GM19395 (cell line): ENCODE results near the gene NFATC2IP.

Experiments
- ATAC-seq: cut with Tn5 transposase; IDR thresholded peaks from one replicate; pipeline ENCODE4 v1.9.1; 2021; ENCODE audit warnings: mild to moderate bottlenecking, moderate library complexity; ENCODE audit not compliant: unreplicated experiment

Gene NFATC2IP

DNA sequence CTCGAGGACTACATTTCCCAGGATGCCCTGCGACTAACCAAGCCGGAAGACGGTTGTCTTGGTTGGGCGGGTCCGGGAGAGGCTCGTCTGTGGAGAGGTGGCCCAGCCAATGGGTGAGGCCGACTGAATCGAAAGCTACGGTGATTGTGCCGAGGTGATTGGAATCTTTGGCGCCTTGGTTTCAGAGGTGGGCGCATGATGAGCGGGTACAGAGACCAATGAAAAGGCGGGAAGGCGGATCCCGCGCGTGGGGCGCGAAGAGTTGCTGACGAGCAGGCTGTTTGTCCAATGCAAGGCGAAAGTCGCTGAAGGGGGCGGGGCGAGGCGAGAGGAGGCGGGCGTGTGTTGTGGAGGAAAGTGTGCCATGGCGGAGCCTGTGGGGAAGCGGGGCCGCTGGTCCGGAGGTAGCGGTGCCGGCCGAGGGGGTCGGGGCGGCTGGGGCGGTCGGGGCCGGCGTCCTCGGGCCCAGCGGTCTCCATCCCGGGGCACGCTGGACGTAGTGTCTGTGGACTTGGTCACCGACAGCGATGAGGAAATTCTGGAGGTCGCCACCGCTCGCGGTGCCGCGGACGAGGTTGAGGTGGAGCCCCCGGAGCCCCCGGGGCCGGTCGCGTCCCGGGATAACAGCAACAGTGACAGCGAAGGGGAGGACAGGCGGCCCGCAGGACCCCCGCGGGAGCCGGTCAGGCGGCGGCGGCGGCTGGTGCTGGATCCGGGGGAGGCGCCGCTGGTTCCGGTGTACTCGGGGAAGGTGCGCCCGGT, at the start of gene NFATC2IP:
NFATC2IP (plus strand) TSS at position 290 of the 762 bp plus-strand sequence; CDS start at position 365, 75 bp downstream.
- peak; percentile 97 for ATAC-seq

DNA sequence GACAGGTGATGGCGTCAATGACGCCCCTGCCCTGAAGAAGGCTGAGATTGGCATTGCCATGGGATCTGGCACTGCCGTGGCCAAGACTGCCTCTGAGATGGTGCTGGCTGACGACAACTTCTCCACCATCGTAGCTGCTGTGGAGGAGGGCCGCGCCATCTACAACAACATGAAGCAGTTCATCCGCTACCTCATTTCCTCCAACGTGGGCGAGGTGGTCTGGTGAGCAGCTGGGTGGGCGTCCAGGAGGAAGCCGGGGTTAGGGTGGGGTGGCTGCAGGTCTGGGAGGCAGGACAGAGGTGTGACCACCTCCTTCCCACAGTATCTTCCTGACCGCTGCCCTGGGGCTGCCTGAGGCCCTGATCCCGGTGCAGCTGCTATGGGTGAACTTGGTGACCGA, 48.9 kb upstream of the NFATC2IP start:
- no peak for ATAC-seq

DNA sequence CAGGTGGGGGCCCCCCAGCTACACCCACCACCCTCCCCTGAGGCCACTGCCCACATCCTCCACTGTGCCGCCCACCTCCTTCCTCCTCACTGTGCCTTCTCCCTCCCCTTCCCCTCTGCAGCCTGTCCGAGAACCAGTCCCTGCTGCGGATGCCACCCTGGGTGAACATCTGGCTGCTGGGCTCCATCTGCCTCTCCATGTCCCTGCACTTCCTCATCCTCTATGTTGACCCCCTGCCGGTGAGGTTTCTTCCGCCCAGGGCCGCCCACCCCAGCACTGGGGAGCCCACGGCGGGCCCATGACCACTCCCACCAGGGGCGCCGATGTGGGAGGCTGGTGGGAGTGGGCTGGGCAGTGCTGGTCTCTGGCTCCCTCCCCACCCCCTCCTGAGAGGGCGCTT, 47.8 kb upstream of the NFATC2IP start:
- ATAC-seq = no peak

DNA sequence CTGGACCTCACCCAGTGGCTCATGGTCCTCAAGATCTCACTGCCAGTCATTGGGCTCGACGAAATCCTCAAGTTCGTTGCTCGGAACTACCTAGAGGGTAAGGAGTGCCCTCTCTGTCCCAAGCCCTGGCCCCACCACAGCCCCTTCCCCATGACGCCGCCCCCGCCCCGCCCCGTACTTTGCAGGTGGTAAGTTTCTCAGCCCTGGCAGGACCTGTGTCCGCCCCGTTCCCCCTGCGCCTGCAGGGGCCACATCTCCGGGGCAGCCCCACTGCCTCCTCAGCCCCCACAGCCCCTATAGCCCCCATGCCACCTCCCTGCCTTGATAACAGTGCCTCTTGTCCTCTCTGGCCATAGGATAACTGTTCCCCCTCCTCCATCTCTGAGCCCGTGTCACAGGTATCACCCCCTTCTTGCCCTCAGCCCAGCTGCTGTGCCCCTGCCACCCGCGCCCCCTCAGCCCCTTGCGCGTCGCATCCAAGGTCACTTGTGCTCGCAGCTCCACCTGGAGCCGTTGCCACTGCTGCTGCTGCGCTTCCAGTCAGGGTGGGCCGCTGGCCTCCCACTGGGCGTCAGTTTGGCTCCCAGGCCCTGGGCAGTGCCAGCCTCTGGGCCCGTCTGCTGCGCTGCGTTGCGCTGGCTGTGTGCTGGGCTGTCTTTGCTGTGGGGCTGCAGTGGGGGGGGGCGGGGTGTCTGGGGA, 47.2 kb upstream of the NFATC2IP start:
- ATAC-seq = no peak

DNA sequence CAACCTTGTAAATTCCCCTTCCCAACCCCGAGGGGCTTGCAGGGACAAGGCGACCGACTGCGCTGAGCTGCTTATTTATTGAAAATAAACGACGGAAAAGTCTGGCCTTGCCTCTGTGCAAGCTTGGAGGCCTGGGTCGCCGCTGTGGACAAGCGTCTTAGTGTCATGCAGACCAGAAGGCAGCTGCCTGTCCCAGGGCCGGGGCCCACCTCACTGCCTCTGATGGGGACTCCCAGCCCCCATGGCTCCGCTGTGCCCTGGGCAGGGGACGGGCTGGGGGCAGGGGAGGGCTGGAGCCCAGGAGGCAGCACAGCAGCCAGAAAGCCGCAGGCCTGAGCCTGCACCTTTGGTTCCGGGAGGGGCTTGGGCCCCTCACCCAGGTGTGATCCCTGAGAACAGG, 46.4 kb upstream of the NFATC2IP start:
- no peak for ATAC-seq

DNA sequence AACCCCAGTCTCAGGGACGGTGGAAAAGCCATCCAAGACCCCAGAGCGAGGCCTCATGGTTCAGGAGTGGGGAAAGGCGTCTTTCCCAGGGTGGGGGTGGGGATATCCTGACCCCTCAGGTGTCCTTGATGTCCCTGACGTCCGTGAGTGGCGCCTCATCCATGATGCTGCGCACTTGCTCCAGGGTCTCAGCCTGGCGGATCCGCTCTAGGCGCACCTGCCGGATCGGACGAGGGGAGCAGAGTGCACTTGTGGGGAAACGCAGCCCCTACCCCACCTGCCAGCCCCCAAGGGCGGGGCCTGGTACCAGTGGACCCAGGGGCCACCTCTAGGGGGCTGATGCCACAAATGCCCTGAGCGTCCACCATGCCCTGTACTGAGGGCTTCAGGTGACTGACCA, 45.9 kb upstream of the NFATC2IP start:
- ATAC-seq = no peak

DNA sequence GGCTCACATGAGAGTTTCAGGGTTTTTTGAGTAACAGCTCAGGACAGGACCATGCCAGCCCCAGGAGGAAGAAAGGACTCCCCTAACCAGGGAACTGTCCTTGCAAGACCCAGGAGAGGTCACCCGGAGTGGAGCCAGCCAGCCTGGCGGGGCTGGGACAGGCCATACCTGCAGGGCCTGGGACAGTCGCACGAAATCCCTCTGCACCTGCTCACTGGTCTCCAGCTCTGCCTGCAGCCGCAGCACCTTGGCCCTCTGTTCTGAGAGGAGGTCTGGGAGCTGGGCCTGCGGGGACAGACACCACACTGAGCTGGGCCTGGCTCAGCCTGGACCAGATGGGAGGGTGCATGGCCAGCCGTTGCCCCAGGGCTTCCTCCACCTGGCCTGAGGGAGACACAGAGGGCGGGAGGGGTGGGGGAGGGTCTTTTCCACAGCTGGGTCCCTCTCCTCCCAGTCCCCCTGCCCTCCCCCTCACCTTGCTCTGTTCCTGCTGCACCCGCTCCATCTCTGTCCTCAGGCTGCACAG, 45.4 kb upstream of the NFATC2IP start:
- no peak for ATAC-seq

DNA sequence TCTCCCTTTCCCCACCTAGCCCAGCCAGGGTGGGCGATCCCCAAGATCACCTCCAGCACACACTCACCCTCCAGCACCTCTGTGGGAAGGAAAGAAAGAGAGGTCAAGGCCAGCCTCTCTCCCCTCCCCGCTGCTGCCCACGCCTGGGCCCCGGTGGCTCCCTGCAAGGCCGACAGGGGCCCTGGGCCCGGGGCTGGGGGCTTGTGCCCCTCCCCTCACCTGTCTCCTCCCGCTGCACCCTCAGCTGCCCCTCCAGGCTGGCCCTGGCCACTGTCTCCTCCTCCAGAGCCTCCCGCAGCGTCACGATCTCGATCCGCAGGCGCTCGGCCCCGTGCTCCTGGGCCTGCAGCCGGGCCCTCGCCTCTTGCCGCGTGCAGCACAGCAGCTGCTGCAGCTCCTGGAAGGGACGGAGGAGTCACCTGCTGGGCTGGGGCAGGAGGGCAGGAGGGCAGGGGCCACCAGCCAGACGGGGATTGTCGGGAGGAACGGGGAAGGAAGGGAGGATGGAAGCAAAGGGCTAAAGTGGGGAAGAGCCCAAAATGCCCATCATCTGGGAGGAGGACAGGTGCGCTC, 44.9 kb upstream of the NFATC2IP start:
- no peak for ATAC-seq

DNA sequence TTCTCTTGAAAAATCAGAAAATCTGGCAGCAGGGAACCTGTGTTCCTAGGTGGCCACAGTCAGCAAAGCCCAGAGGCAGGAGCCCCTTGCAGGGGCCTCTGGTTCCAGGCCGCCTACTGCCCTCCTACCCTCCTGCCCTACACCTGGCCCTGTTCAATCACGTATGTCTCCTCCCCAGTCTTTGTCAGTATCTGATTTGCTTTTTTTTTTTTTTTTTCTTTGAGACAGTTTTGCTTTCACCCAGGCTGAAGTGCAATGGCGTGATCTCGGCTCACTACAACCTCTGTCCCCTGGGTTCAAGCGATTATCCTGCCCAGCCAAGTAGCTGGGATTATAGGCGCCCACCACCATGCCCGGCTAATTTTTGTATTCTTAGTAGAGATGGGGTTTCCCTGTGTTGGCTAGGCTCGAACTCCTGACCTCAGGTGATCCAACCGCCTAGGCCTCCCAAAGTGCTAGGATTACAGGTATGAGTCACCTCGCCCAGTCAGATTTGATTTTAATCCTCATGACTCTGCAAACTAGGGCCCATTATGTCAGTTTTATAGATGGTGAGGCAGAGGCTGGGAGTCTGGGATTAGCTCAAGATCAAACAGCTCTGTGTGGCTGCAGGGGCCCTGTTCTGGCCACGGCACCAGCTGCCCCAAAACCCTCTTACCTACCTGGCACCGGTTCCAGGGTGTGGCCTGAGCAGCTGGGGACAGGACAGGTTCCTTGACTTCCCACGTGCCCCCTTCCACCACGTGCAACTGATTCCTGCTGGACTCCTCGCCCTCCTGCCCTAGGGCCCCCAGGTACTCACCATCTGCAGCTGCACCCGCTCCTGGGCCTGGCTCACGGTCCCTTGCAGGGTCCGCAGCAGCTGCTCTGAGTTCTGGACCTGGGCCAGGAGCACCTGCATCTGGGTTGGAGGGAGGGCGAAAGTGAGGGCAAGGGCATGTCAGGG, 40.4 kb upstream of the NFATC2IP start:
- ATAC-seq = no peak

DNA sequence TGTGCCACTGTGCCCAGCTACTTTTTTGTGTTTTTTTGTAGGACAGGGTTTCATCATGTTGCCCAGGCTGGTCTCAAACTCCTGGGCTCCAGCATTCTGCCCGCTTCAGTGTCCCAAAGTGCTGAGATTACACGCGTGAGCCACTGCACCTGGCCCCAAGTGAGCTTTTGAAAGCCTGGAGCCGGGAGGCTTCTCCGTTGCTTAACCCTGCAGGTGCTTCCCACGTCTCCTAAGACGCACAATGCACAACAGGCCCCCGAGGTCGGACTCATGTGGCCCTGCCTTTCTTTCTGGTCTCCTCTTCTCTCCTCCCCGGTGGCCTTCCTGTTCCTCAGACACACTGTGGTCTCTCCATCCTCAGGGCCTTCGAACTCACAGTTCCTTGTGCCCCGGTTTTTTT, 38.2 kb upstream of the NFATC2IP start:
- no peak for ATAC-seq

DNA sequence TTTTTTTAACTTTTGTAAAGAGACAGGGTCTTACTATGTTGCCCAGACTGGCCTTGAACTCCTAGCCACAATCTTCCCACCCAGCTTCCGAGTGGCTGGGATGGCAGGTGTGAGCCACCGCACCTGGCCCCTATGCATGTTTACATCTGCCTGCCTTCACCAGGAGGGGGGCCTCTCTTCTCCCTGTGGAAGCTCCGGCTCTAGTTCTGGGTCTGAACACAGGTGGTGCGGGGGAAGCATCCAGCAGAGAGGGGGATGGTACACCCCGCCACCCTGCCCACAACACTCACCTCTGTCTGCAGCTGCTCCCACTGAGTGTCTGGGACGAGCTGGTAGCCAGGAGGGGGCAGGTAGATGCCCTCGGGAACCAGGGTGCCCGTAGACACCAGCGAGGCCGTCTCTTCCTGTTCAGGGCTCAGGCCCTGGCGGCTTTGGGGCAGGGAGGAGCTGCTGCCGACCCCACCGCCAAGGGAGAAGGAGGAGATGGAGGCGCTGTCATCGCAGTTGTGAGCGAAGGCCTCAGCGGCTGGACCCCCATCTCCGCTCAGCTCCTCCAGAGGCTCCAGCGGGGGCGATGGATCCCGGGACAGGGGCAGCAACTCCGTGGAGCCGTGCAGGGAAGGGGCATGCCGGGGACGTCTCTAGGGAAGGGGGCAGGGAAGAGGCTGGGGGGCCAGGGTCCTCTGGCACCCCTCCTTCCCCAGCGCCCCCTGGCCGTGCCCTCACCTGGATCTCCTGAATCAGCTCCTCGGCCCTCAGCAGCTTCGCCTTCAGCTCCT, 36.6 kb upstream of the NFATC2IP start:
- no peak for ATAC-seq

DNA sequence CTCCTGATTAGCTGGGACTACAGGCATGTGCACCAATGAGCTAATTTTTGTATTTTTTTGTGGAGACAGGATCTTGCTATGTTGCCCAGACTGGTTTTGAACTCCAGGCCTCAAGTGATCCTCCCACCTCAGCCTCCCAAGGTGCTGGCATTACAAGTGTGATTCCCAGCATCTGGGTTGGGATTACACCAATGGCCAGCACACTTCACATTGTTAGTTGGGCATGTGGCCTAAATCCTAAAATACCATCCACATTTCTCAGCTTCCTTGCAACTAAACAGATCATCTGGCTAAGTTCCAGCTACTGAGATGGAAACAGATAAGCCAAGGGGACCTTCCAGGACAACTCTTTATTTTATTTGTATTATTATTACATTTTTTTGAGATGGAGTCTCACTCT, 35.6 kb upstream of the NFATC2IP start:
- no peak for ATAC-seq

DNA sequence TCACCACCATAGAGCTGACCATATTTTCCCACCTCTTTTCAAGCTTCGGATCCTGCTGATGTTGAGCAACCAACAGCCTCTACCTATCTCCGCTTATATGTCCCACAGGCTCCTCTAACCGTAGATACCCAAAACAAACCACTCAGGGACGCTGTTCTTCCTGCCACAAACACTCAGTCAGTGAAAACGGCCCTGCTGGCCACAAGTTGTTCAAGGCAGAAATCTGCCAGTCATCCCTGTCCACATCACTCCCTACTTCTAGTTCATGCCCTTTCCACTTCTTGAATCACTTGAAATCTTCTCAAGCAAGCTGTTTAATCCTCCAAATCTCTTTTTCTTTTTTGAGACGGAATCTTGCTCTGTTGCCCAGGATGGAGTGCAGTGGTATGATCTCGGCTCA, 33.6 kb upstream of the NFATC2IP start:
- no peak for ATAC-seq

DNA sequence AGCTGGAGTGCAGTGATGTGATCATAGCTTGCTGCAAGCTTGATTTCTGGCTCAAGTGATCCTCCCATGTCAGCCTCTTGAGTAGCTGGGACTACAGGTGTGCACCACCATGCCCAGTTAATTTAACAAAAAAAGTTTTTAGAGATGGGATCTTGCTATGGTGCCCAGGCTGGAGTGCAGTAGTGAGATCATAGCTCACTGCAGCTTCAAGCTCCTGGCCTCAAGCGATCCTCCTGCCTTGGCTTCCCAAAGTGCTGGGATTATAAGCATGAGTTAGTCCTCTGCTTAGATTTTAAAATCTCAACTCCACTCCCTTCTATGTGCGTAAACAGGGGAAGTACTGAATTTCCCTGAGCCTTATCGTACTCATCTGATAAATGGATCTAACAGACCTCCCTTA, 32.0 kb upstream of the NFATC2IP start:
- no peak for ATAC-seq

DNA sequence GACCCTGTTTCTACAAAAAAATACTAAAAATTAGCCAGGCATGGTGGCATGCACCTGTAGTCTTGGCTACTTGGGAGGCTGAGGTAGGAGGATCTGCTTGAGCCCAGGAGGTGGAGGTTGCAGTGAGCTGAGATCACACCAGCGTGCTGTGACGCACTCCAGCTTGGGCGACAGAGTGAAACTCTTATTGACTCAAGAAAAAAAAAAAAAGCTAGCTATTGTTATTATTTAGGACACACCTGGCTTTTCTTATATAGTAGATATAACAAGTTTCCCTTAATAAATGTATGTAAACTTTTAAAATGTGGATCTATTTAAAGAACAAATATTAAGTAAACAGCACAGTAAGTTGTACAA, 27.5 kb upstream of the NFATC2IP start:
- ATAC-seq = no peak

DNA sequence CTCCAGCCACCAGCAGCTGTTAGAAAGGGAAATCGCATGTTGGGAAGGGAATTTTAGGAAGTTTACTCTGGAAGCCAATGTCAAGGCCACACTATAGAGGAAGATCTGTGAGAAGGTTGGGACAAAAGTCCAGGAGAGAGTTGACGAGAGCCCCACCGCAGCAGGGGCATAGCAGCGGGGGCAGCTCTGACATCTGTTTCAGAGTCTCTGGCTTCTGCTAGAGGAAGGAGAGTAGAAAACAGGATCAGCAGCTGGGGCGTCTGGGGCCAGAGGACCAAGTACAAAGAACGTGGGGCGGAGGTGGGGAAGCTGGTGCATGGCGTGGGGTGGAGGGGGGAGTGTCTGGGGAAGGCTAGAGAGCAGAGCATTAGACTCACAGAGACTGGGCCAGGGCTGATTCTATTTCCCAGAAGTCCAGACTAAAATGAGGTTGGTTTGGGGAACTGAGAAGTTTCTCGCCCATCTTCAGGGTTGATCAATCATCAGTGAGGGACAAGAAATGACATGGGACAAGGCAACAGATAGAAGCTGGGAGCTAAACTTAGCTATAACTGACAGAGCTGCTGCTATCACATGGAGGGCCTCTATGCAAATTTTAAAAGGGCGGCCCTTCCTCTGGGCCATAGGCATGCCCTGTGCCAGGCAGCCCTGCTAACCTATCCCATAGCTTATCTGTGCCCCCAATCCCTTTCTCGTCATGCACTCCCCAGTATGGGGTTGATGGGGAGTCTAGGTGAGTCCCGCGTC, 26.9 kb upstream of the NFATC2IP start:
- peak; percentile 70 for ATAC-seq

DNA sequence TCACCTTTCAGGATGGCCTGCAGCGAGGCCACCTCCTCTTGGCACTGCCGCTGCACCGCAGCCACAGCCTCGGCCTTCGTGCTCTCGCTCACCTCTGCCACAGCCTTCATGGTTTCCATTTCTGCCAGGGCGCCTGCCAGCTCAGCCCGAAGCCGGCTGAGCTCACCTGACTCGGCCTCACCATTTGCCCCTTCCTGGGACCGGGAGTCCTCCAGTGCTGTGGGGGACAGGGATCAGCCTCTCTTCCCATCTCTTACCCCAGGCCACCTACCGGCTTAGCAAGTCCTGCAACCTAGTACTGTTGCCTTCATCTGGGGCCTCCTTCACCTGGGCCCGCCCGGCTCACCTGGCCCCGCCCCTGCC, 26.4 kb upstream of the NFATC2IP start:
- ATAC-seq = peak; percentile 29

DNA sequence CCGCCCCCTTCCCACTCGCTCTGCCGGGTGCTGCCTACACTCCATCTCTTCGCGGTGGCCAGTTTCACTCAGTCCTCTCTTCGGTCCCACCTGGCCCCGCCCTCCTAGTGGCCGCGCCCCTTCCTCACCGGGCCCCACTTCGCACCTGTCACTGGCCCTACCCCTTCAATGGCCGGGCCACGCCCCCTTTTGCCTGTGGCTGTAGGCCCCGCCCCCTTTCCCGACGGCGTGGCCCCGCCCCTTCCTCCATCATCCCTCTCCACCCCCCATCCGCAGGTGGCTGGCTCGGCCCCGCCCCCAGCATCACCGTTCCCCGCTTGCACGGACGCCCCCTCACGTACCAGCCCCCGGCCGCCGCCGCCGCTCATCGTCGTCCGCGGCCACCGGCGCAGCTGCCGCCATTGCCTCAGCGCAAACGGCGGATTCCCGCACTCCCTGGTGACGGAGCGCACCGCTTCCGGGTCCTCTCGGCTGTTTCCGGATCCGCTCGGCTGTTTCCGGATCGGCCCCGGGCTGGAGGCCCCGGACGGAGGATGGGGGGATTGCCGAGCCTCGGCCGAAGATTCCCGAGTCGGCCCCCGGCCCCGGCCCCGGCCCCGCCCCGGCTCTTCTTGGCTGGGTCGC, 25.9 kb upstream of the NFATC2IP start, which contains the start of gene RABEP2:
RABEP2 (minus strand) TSS at position 477 of the 624 bp plus-strand sequence; CDS start at position 402, 75 bp downstream.
- peak; percentile 54 for ATAC-seq
